SK-N-SH treated with all-trans-retinoic acid at 6 μM for 48 hours (cell line): ENCODE results near the gene NPAS2.

ENCODE experiments used
- ATAC-seq: fragments of 200-7000 bp; cut with Tn5 transposase; 3 replicates; pipeline ENCODE4 v1.9.1; 2020; ENCODE audit warnings: mild to moderate bottlenecking, moderate library complexity
- ARNTL ChIP-seq: fragments of 450-650 bp; formaldehyde crosslinking; IDR thresholded peaks from 2 replicates; pipeline ENCODE4 v1.5.0; 2020; ENCODE audit warnings: low read depth, mild to moderate bottlenecking, moderate library complexity, borderline replicate concordance
- CREB5 ChIP-seq: fragments of 250-450 bp; sonication (Bioruptor Pico); IDR thresholded peaks from 2 replicates; pipeline ENCODE4 v1.5.1; 2020; ENCODE audit warnings: low read depth, mild to moderate bottlenecking, moderate library complexity
- CSDC2 ChIP-seq: fragments of 250-450 bp; sonication (Bioruptor Pico); IDR thresholded peaks from 2 replicates; pipeline ENCODE4 v1.5.0; 2020; ENCODE audit warnings: mild to moderate bottlenecking, moderate library complexity
- CSRNP3 ChIP-seq: fragments of 250-450 bp; sonication (Bioruptor Pico); IDR thresholded peaks from 2 replicates; pipeline ENCODE4 v1.5.1; 2021; ENCODE audit warnings: mild to moderate bottlenecking, moderate library complexity
- ESRRG ChIP-seq: fragments of 250-450 bp; sonication (Bioruptor Pico); IDR thresholded peaks from 2 replicates; pipeline ENCODE4 v1.6.1; 2021; ENCODE audit warnings: mild to moderate bottlenecking
- GLIS3 ChIP-seq: fragments of 250-450 bp; sonication (Bioruptor Pico); IDR thresholded peaks from 2 replicates; pipeline ENCODE4 v1.5.0; 2020; ENCODE audit warnings: mild to moderate bottlenecking, moderate library complexity
- ISL1 ChIP-seq: fragments of 250-450 bp; sonication (Bioruptor Pico); IDR thresholded peaks from 2 replicates; pipeline ENCODE4 v2.1.2; 2022; ENCODE audit warnings: mild to moderate bottlenecking, moderate library complexity
- OSR1 ChIP-seq: fragments of 250-450 bp; sonication (Bioruptor Pico); IDR thresholded peaks from 2 replicates; pipeline ENCODE4 v1.8.0; 2022; ENCODE audit warnings: moderate library complexity, mild to moderate bottlenecking, inconsistent platforms
- PATZ1 ChIP-seq: fragments of 250-450 bp; sonication (Bioruptor Pico); IDR thresholded peaks from 2 replicates; pipeline ENCODE4 v1.8.0; 2020; ENCODE audit warnings: mild to moderate bottlenecking, moderate library complexity, borderline replicate concordance
- POU6F1 ChIP-seq: fragments of 250-450 bp; sonication (Bioruptor Pico); IDR thresholded peaks from 2 replicates; pipeline ENCODE4 v1.8.0; 2021; ENCODE audit warnings: low read depth, mild to moderate bottlenecking, moderate library complexity, borderline replicate concordance
- PPARA ChIP-seq: fragments of 250-450 bp; sonication (Bioruptor Pico); IDR thresholded peaks from 2 replicates; pipeline ENCODE4 v1.5.0; 2020; ENCODE audit warnings: mild to moderate bottlenecking, borderline replicate concordance
- RARB ChIP-seq: fragments of 250-450 bp; sonication (Bioruptor Pico); IDR thresholded peaks from 2 replicates; pipeline ENCODE4 v1.8.0; 2021; ENCODE audit warnings: mild to moderate bottlenecking, moderate library complexity
- SNAI2 ChIP-seq: fragments of 250-450 bp; sonication (Bioruptor Pico); IDR thresholded peaks from 2 replicates; pipeline ENCODE4 v1.5.0; 2020; ENCODE audit warnings: mild to moderate bottlenecking, moderate library complexity
- TCF4 ChIP-seq: fragments of 250-450 bp; sonication (Bioruptor Pico); IDR thresholded peaks from 2 replicates; pipeline ENCODE4 v1.8.0; 2021; ENCODE audit warnings: mild to moderate bottlenecking, moderate library complexity, borderline replicate concordance
- TOX ChIP-seq: fragments of 250-450 bp; sonication (Bioruptor Pico); IDR thresholded peaks from 2 replicates; pipeline ENCODE4 v1.8.0; 2021; ENCODE audit warnings: mild to moderate bottlenecking, moderate library complexity, borderline replicate concordance
- TSHZ2 ChIP-seq: fragments of 250-450 bp; sonication (Bioruptor Pico); IDR thresholded peaks from 2 replicates; pipeline ENCODE4 v1.5.0; 2020; ENCODE audit warnings: mild to moderate bottlenecking, moderate library complexity
- ZC3H10 ChIP-seq: fragments of 250-450 bp; sonication (Bioruptor Pico); IDR thresholded peaks from 2 replicates; pipeline ENCODE4 v1.5.1; 2021; ENCODE audit warnings: mild to moderate bottlenecking, moderate library complexity
- ZFP3 ChIP-seq: fragments of 250-450 bp; sonication (Bioruptor Pico); IDR thresholded peaks from 2 replicates; pipeline ENCODE4 v1.5.0; 2020; ENCODE audit warnings: mild to moderate bottlenecking, moderate library complexity
- ZFP30 ChIP-seq: fragments of 450-650 bp; formaldehyde crosslinking; IDR thresholded peaks from 2 replicates; pipeline ENCODE4 v1.5.0; 2022; ENCODE audit warnings: mild to moderate bottlenecking, moderate library complexity
- ZNF565 ChIP-seq: fragments of 450-650 bp; formaldehyde crosslinking; conservative IDR thresholded peaks from 2 replicates; pipeline ENCODE4 v1.5.0; 2020; ENCODE audit warnings: low read depth, mild to moderate bottlenecking, moderate library complexity
- ZNF70 ChIP-seq: fragments of 450-650 bp; formaldehyde crosslinking; IDR thresholded peaks from 2 replicates; pipeline ENCODE4 v1.5.0; 2020; ENCODE audit warnings: mild to moderate bottlenecking, moderate library complexity

Gene NPAS2

GRCh38 chr2:100776445-100776844 is 43.5 kb upstream of the NPAS2 start:
- TF ChIP-seq PPARA (CRISPR knock-in tag): no peak
- TF ChIP-seq ARNTL (CRISPR knock-in tag): no peak
- no peak for TF ChIP-seq CSDC2 (CRISPR knock-in tag)
- TF ChIP-seq SNAI2: no peak
- no peak for TF ChIP-seq TOX (CRISPR knock-in tag)
- TF ChIP-seq ZC3H10: no peak
- TF ChIP-seq ZFP3 (CRISPR knock-in tag): no peak
- TF ChIP-seq TCF4 (CRISPR knock-in tag): no peak
- TF ChIP-seq ZFP30 (CRISPR knock-in tag): no peak
- TF ChIP-seq, all 23 proteins: peak for 0
- no peak for ATAC-seq

- TF ChIP-seq CSDC2 (CRISPR knock-in tag) (no peak), ISL1 (CRISPR knock-in tag) (no peak), ZC3H10 (no peak), OSR1 (CRISPR knock-in tag) (no peak), ZFP3 (CRISPR knock-in tag) (no peak), GLIS3 (no peak), ZFP30 (CRISPR knock-in tag) (no peak), ESRRG (no peak), PATZ1 (CRISPR knock-in tag) (no peak), CSRNP3 (CRISPR knock-in tag) (no peak), ARNTL (CRISPR knock-in tag) (no peak)
- TF ChIP-seq, all 23 proteins: peak for 0
- no peak for ATAC-seq
Measured at GRCh38 chr2:100778637-100779450, 41.1 kb upstream of the NPAS2 start.

GRCh38 chr2:100779908-100780202 is 40.1 kb upstream of the NPAS2 start:
- no peak for ATAC-seq

More at GRCh38 chr2:100779908-100780202, 40.1 kb upstream of the NPAS2 start:
- TF ChIP-seq CREB5 (CRISPR knock-in tag) (no peak), POU6F1 (CRISPR knock-in tag) (no peak), ZNF70 (CRISPR knock-in tag) (no peak), TSHZ2 (no peak), GLIS3 (no peak), RARB (no peak), ZNF565 (CRISPR knock-in tag) (no peak), CSDC2 (CRISPR knock-in tag) (no peak), SNAI2 (no peak), TCF4 (CRISPR knock-in tag) (no peak), CSRNP3 (CRISPR knock-in tag) (no peak), TOX (CRISPR knock-in tag) (no peak), ESRRG (no peak), ZFP30 (CRISPR knock-in tag) (no peak), PPARA (CRISPR knock-in tag) (no peak), PATZ1 (CRISPR knock-in tag) (no peak)
